OCI-LY1 (cell line): ENCODE data around the gene ZFYVE9.

Source experiments
- H2AFZ ChIP-seq: fragments of 200-600 bp; sonication (generic), shearing (Covaris generic); 2 replicates; pipeline ENCODE4 v1.6.0; 2014; ENCODE audit warnings: antibody characterized with exemption, mild to moderate bottlenecking, low read length
- H3F3A ChIP-seq: fragments of 200-600 bp; sonication (generic), shearing (Covaris generic); 2 replicates; pipeline ENCODE4 v1.6.0; 2014; ENCODE audit warnings: mild to moderate bottlenecking, antibody characterized with exemption, low read length, moderate library complexity; ENCODE audit not compliant: insufficient read depth
- H3K27ac ChIP-seq: fragments of 200-600 bp; sonication (generic); 2 replicates; pipeline ENCODE4 v1.5.1; 2014; ENCODE audit warnings: low read length, mixed run types, mild to moderate bottlenecking, low read depth; ENCODE audit not compliant: poor library complexity, severe bottlenecking
- H3K27me3 ChIP-seq: fragments of 200-600 bp; sonication (generic); 2 replicates; pipeline ENCODE4 v1.6.0; 2014; ENCODE audit warnings: antibody characterized with exemption, mild to moderate bottlenecking, low read length, moderate library complexity; ENCODE audit not compliant: insufficient read depth
- H3K36me3 ChIP-seq: fragments of 200-600 bp; sonication (generic); 2 replicates; pipeline ENCODE4 v1.6.1; 2014; ENCODE audit warnings: mild to moderate bottlenecking, antibody characterized with exemption, low read length, moderate library complexity, mixed read lengths; ENCODE audit not compliant: insufficient read depth
- H3K4me1 ChIP-seq: fragments of 200-600 bp; sonication (generic); 2 replicates; pipeline ENCODE4 v1.5.1; 2014; ENCODE audit warnings: mild to moderate bottlenecking, low read length, moderate library complexity; ENCODE audit not compliant: insufficient read depth, severe bottlenecking
- H3K4me2 ChIP-seq: fragments of 200-600 bp; sonication (generic), shearing (Covaris generic); 2 replicates; pipeline ENCODE4 v1.6.1; 2014; ENCODE audit warnings: low read length
- H3K4me3 ChIP-seq: fragments of 200-600 bp; sonication (generic); 2 replicates; pipeline ENCODE4 v1.5.1; 2014; ENCODE audit warnings: low read length, low read depth, mild to moderate bottlenecking, mixed read lengths; ENCODE audit not compliant: poor library complexity, severe bottlenecking
- H3K79me2 ChIP-seq: fragments of 200-600 bp; shearing (Covaris generic); 2 replicates; pipeline ENCODE4 v1.6.1; 2016; ENCODE audit warnings: mixed run types, low read length, mixed read lengths; ENCODE audit not compliant: insufficient read depth
- H3K9ac ChIP-seq: fragments of 200-600 bp; sonication (generic), shearing (Covaris generic); 2 replicates; pipeline ENCODE4 v1.6.1; 2014; ENCODE audit warnings: mild to moderate bottlenecking, low read length, mixed read lengths
- H3K9me2 ChIP-seq: fragments of 200-600 bp; sonication (generic), shearing (Covaris generic); 2 replicates; pipeline ENCODE4 v1.6.1; 2014; ENCODE audit warnings: low read depth, mild to moderate bottlenecking, low read length, mixed read lengths
- H3K9me3 ChIP-seq: fragments of 200-600 bp; shearing (Covaris generic); 2 replicates; pipeline ENCODE4 v1.6.1; 2014; ENCODE audit warnings: low read length, mixed read lengths
- H4K20me1 ChIP-seq: fragments of 200-600 bp; sonication (generic), shearing (Covaris generic); 2 replicates; pipeline ENCODE4 v1.6.0; 2016; ENCODE audit warnings: mild to moderate bottlenecking, low read length; ENCODE audit not compliant: insufficient read depth
- CTCF ChIP-seq: fragments of 200-600 bp; sonication (generic), shearing (Covaris generic); IDR thresholded peaks from 2 replicates; pipeline ENCODE4 v1.5.1; 2017; ENCODE audit warnings: mild to moderate bottlenecking, antibody characterized with exemption, low read length, moderate library complexity, mixed read lengths
- EZH2 ChIP-seq: fragments of 200-600 bp; sonication (generic), shearing (Covaris generic); IDR thresholded peaks from 2 replicates; pipeline ENCODE4 v1.8.0; 2017; ENCODE audit warnings: borderline replicate concordance, mixed run types, mild to moderate bottlenecking, antibody characterized with exemption, low read length, moderate library complexity, mixed read lengths

ZFYVE9 gene

GRCh38 chr1:52153010-52153409, 11.1 kb downstream of the ZFYVE9 start:
- TF ChIP-seq CTCF, result no peak
- no peak for TF ChIP-seq EZH2
- H3K4me1 ChIP-seq, result no peaks in the 10 kb centered on the region
- no peak overlapping the region for H3K27ac ChIP-seq
- H3K27me3 ChIP-seq, result no peaks in the 10 kb centered on the region
- no peaks in the 10 kb centered on the region for H3K9me3 ChIP-seq
- no peaks in the 10 kb centered on the region for H3F3A ChIP-seq
- no peaks in the 10 kb centered on the region for H3K36me3 ChIP-seq
- H3K79me2 ChIP-seq, result no peaks in the 10 kb centered on the region
- H3K9me2 ChIP-seq, result no peaks in the 10 kb centered on the region
- H3K9ac ChIP-seq, result no peak overlapping the region
- H3K4me3 ChIP-seq, result no peak overlapping the region
- no peaks in the 10 kb centered on the region for H4K20me1 ChIP-seq
- H3K4me2 ChIP-seq, result no peak overlapping the region
- H2AFZ ChIP-seq, result no peak overlapping the region

DNA sequence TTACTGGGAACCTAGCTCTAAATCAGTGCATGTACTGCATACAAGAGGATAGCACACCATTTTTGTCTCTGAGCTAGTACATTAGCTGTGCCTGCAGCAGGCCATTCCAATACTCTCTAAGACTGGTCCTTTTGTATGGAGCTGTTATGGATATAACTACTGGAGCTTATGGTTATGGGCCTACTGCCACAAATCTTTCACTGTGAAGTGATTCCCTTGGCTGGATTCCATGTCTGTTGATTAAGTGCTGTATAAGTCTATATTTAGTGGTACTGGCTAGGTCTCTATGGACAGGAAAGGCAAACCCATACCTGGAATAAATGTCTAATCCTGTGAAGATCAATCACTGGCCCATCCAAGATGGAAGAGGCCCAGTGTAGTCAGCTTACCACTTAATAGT, 12.0 kb downstream of the ZFYVE9 start:
- Histone ChIP-seq H3K4me1 (no peaks in the 10 kb centered on the region), H4K20me1 (no peaks in the 10 kb centered on the region), H3K4me3 (no peak overlapping the region), H3F3A (no peaks in the 10 kb centered on the region), H3K9me3 (no peaks in the 10 kb centered on the region), H3K36me3 (no peaks in the 10 kb centered on the region), H3K27me3 (no peaks in the 10 kb centered on the region), H3K4me2 (no peak overlapping the region), H3K9me2 (no peaks in the 10 kb centered on the region), H2AFZ (no peak overlapping the region), H3K79me2 (no peaks in the 10 kb centered on the region), H3K27ac (no peak overlapping the region), H3K9ac (no peak overlapping the region)
- TF ChIP-seq CTCF (no peak), EZH2 (no peak)

DNA sequence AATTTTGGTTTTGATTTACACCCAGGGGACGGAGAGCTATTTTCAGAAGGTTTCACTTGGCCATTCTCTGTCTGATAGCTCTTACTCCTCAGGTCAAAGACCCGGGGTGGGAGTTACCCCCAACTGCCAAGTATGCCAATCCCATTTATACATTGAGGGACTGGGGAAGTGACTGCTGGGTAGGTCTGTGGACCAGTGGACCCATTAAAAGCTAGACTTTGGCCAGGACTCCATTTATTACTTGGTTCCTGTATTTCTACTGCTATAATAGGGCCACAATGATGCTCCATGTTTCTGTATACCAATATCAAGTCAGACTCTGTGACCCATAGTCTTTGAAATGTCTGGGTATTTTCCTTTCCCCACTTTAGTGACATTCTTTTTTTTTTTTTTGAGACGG, 14.6 kb downstream of the ZFYVE9 start:
- Histone ChIP-seq H3K4me1 (no peaks in the 10 kb centered on the region), H3K4me3 (no peak overlapping the region), H3K27ac (no peak overlapping the region), H3F3A (no peaks in the 10 kb centered on the region), H3K4me2 (no peak overlapping the region), H4K20me1 (no peaks in the 10 kb centered on the region), H3K9ac (no peak overlapping the region), H3K79me2 (no peaks in the 10 kb centered on the region), H3K27me3 (no peaks in the 10 kb centered on the region), H3K36me3 (no peaks in the 10 kb centered on the region), H2AFZ (no peak overlapping the region), H3K9me3 (no peaks in the 10 kb centered on the region), H3K9me2 (no peaks in the 10 kb centered on the region)
- no peak for TF ChIP-seq CTCF
- TF ChIP-seq EZH2, result no peak
